ENCODE measurements around the gene RPL13.

- TF ChIP-seq CTCF (IDR thresholded peaks at IDR 0.05; ENCODE audit: borderline replicate concordance, extremely low read depth, low read length, poor library complexity, severe bottlenecking) (no peak), EZH2 (IDR thresholded peaks at IDR 0.05; ENCODE audit: borderline replicate concordance, low read depth, low read length, severe bottlenecking) (no peak)
Observed at GRCh38 chr16:89547860-89548259, 12.6 kb upstream of the RPL13 start.
